ENCODE measurements around the gene LZTFL1.

LZTFL1 gene

DNA sequence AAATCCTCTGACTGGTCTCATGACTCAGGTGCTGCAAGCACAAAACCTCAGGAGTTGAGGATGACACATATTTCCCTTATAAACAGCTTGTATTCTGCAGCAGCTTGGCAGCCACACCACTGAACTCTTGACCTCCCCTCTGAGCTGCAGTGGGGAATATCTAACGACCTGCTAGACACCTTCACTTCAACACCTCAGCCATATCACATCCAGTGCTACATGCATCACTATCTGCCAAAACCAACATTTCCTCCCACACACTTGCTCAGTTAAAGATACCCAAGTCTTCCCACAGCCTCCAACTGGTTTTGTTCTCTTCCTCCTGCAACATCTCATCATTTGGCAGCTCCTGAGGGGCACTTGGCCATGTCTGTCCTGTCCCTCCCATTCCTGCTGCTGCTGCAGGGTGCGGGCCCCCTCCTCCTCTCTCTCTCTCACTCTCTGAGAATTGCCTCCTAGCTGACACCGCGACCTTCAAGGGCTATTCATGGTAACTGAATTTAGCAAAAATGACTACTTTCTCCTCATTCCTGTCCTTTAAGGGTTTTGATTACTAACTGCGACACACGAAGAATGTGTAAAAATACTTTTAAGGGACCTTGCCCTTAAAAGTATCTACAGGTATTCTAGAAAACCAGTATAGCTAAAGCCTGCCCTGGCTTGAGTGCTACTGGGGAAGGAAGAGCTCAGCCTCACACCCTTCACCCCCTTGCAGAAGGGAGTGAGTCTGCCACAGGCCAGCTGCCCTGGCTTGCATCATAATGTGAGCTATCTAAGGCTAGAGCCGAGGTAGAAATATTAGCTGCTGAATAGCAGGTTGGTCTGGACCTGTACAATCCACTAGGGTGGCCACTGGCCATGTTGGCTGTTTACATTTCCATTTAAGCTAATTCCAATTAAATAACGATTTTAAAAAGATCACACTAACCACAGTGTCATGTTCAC, 39.4 kb upstream of the LZTFL1 start:
- TF ChIP-seq EZH2 (IDR thresholded peaks at IDR 0.05) (no peak), FOXP2 (optimal IDR thresholded peaks at IDR 0.05; ENCODE audit: control extremely low read depth, extremely low read length, insufficient read depth) (no peak), POLR2AphosphoS5 (IDR thresholded peaks at IDR 0.05; ENCODE audit: borderline replicate concordance, low read depth, low read length) (no peak)
- H3K27ac ChIP-seq: no peak overlapping the region
- H3K9me3 ChIP-seq (ENCODE audit: low read depth, low read length): no peaks in the 10 kb centered on the region
- H3K36me3 ChIP-seq (ENCODE audit: insufficient read depth, low read length): no peaks in the 10 kb centered on the region
- no peak for DNase-seq (ENCODE audit: low read depth, low spot score)
- no peak overlapping the region for H3K4me3 ChIP-seq
- H3K9ac ChIP-seq (ENCODE audit: insufficient read length): no peak overlapping the region

DNA sequence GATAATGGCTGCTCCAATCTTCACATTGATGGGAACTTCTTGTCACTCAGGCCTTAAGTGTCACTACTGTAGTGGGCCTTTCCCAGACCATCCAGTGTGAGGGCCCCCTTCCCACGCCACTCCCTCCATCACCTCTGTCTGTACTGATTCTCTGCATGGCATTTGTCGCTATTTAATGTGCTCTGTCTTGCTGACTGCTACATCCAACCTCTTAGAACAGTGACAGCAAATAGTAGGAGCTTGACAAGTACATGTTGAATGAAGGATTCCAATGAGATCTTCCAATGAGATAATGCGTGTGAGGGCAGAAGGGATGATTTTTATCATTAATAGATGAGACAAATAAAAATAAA, 38.8 kb upstream of the LZTFL1 start:
- TF ChIP-seq FOXP2 (optimal IDR thresholded peaks at IDR 0.05; ENCODE audit: control extremely low read depth, extremely low read length, insufficient read depth) (no peak), EZH2 (IDR thresholded peaks at IDR 0.05) (no peak), POLR2AphosphoS5 (IDR thresholded peaks at IDR 0.05; ENCODE audit: borderline replicate concordance, low read depth, low read length) (no peak)
- DNase-seq (ENCODE audit: low read depth, low spot score): no peak
- no peaks in the 10 kb centered on the region for H3K36me3 ChIP-seq (ENCODE audit: insufficient read depth, low read length)
- no peak overlapping the region for H3K4me3 ChIP-seq
- no peaks in the 10 kb centered on the region for H3K9me3 ChIP-seq (ENCODE audit: low read depth, low read length)
- no peak overlapping the region for H3K9ac ChIP-seq (ENCODE audit: insufficient read length)
- no peak overlapping the region for H3K27ac ChIP-seq

DNA sequence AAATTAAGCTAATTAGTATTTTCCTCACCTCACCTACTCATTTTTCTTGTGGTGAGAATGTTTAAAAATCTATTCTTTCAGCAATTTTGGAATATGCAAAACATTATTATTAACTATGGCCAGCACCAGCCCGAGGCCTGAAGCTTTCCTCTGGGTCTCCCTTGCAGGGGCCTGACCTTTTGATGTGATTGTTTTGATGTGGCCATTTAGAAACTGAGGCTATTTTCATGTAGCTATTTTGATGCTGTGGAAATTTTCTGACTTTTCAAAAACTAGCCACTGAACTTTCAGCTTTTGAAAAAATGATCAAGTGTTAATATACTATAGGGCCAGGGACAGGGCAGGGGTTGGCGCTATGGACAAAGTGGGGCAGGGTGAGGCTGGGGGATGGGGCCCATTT, 36.2 kb upstream of the LZTFL1 start:
- no peak for TF ChIP-seq EZH2 (IDR thresholded peaks at IDR 0.05)
- Histone ChIP-seq H3K27ac (no peak overlapping the region), H3K36me3 (ENCODE audit: insufficient read depth, low read length) (no peaks in the 10 kb centered on the region), H3K4me3 (no peak overlapping the region), H3K9me3 (ENCODE audit: low read depth, low read length) (no peaks in the 10 kb centered on the region), H3K9ac (ENCODE audit: insufficient read length) (no peak overlapping the region)
- no peak for DNase-seq (ENCODE audit: low read depth, low spot score)

DNA sequence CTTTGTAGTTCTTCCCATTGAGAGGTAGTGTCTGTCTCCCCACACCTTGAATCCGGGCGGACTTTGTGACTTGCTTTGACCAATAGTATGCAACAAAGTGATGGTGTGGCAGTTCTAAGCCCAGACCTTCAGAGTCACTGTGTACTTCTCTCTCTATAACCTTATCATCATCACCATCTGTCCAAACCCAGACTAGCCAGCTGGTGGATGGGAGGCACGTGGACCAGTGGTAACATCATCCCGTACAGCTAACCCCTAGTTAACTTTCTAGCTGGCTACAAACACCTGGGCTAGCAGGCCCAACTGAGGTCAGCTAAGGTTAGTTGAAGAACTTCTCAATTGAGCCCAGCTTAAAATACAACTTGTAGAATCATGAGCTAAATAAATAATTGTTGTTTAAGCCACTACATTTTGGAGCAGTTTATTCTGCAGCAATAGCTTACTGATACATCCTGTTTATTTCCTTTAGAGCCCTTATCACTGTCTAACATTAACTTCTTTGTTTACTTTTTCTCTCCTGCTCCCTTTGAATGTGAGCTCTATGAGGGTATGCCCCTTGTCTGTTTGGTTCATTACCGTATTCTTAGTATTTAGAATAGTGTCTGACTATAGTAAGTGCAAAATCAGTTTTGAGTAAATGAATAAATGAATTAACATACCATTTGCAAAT, 32.9 kb upstream of the LZTFL1 start:
- no peak overlapping the region for H3K27ac ChIP-seq
- no peak for DNase-seq (ENCODE audit: low read depth, low spot score)
- no peaks in the 10 kb centered on the region for H3K36me3 ChIP-seq (ENCODE audit: insufficient read depth, low read length)
- H3K9me3 ChIP-seq (ENCODE audit: low read depth, low read length): no peaks in the 10 kb centered on the region
- no peak overlapping the region for H3K9ac ChIP-seq (ENCODE audit: insufficient read length)
- TF ChIP-seq EZH2 (IDR thresholded peaks at IDR 0.05) (no peak), POLR2AphosphoS5 (IDR thresholded peaks at IDR 0.05; ENCODE audit: borderline replicate concordance, low read depth, low read length) (no peak), FOXP2 (optimal IDR thresholded peaks at IDR 0.05; ENCODE audit: control extremely low read depth, extremely low read length, insufficient read depth) (no peak)
- no peak overlapping the region for H3K4me3 ChIP-seq

DNA sequence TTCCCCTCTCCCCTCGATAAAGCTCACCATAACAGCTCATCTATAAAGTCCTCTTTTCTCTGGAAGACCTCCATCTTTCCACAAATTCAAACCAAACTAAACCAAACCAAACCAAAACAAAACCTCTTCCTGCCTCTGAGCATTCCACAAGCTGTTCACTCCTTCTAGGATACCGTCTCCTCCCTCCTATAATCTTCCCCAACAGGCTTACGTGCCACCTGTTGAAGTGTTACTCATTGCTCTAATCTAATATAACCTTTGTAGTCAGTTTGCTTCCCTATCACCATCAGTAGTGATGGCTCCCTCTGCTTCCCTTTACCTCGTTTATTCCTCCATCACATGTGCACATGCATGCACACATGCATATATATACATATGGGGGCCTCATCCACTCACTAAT, 31.7 kb upstream of the LZTFL1 start:
- TF ChIP-seq FOXP2 (optimal IDR thresholded peaks at IDR 0.05; ENCODE audit: control extremely low read depth, extremely low read length, insufficient read depth) (no peak), EZH2 (IDR thresholded peaks at IDR 0.05) (no peak), POLR2AphosphoS5 (IDR thresholded peaks at IDR 0.05; ENCODE audit: borderline replicate concordance, low read depth, low read length) (no peak)
- Histone ChIP-seq H3K36me3 (ENCODE audit: insufficient read depth, low read length) (no peaks in the 10 kb centered on the region), H3K27ac (no peak overlapping the region), H3K4me3 (no peak overlapping the region), H3K9ac (ENCODE audit: insufficient read length) (no peak overlapping the region), H3K9me3 (ENCODE audit: low read depth, low read length) (no peaks in the 10 kb centered on the region)
- no peak for DNase-seq (ENCODE audit: low read depth, low spot score)

DNA sequence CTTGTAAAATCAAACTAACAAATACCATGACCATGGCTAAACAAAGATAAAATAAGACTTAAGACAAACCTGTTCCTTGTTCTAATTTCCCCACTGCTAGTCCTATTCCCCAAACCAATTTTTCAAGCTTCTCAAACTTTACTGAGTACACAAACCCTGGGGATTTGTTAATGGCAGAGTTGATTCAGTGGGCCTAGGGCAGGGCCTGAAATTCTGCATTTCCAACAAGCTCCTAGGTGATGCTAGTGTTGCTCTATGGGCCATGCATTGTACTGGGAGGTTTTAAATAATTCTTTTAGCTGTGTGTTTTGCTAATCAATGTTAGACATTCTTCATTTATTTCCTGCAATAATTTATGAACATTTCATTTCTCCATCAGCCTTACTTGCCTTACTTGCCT, 31.1 kb upstream of the LZTFL1 start:
- H3K9ac ChIP-seq (ENCODE audit: insufficient read length): no peak overlapping the region
- no peak for DNase-seq (ENCODE audit: low read depth, low spot score)
- no peaks in the 10 kb centered on the region for H3K36me3 ChIP-seq (ENCODE audit: insufficient read depth, low read length)
- no peak for TF ChIP-seq FOXP2 (optimal IDR thresholded peaks at IDR 0.05; ENCODE audit: control extremely low read depth, extremely low read length, insufficient read depth)
- no peak for TF ChIP-seq EZH2 (IDR thresholded peaks at IDR 0.05)
- TF ChIP-seq POLR2AphosphoS5 (IDR thresholded peaks at IDR 0.05; ENCODE audit: borderline replicate concordance, low read depth, low read length): no peak
- H3K9me3 ChIP-seq (ENCODE audit: low read depth, low read length): no peaks in the 10 kb centered on the region
- H3K4me3 ChIP-seq: no peak overlapping the region
- no peak overlapping the region for H3K27ac ChIP-seq

DNA sequence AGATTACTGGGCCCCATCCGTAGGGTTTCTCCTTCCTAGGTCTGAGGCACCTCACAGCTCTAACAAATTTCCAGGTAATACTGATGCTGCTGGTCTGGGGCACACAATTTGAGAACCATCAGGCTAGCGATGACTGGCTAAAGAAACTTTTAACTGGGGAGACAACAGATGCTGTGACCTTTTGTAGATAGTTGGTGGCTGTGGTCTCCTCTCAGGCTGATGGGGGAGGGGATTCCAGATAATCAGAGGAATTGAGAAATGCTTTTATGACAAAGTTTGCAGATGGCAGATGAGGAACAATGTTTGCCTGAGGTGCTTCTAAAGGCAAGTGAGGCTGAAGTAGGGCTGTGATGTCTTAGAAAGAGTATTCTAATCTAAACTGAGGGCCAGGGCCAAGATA, 30.6 kb upstream of the LZTFL1 start:
- no peak overlapping the region for H3K4me3 ChIP-seq
- no peaks in the 10 kb centered on the region for H3K36me3 ChIP-seq (ENCODE audit: insufficient read depth, low read length)
- H3K9me3 ChIP-seq (ENCODE audit: low read depth, low read length): no peaks in the 10 kb centered on the region
- no peak for DNase-seq (ENCODE audit: low read depth, low spot score)
- no peak overlapping the region for H3K27ac ChIP-seq
- no peak overlapping the region for H3K9ac ChIP-seq (ENCODE audit: insufficient read length)
- TF ChIP-seq EZH2 (IDR thresholded peaks at IDR 0.05) (no peak), POLR2AphosphoS5 (IDR thresholded peaks at IDR 0.05; ENCODE audit: borderline replicate concordance, low read depth, low read length) (no peak), FOXP2 (optimal IDR thresholded peaks at IDR 0.05; ENCODE audit: control extremely low read depth, extremely low read length, insufficient read depth) (no peak)

DNA sequence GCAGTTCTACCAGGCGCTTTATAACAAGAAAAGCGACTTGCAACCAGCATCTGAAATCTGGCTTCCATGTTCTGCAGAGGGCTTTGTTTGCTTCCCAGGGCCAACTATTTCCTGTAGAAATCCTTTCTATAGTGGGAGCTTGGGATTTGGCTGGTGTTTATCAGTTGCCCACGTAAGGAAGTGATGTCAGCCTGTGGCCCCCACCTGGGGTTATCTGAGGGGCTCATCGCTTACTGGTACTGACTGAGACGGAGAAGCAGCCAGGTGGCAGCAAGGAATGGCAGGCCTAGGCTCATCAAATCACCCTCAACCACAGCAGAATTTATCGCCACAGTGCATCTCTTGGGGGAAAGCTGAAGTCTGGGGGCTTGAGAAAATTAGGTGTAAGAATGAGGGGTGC, 29.9 kb upstream of the LZTFL1 start:
- H3K27ac ChIP-seq: no peak overlapping the region
- no peak overlapping the region for H3K9ac ChIP-seq (ENCODE audit: insufficient read length)
- no peaks in the 10 kb centered on the region for H3K36me3 ChIP-seq (ENCODE audit: insufficient read depth, low read length)
- TF ChIP-seq FOXP2 (optimal IDR thresholded peaks at IDR 0.05; ENCODE audit: control extremely low read depth, extremely low read length, insufficient read depth): no peak
- no peak for TF ChIP-seq EZH2 (IDR thresholded peaks at IDR 0.05)
- no peak for TF ChIP-seq POLR2AphosphoS5 (IDR thresholded peaks at IDR 0.05; ENCODE audit: borderline replicate concordance, low read depth, low read length)
- no peak for DNase-seq (ENCODE audit: low read depth, low spot score)
- H3K4me3 ChIP-seq: no peak overlapping the region
- H3K9me3 ChIP-seq (ENCODE audit: low read depth, low read length): no peaks in the 10 kb centered on the region

Data from SK-N-MC (cell line).